ENCODE data around the gene ANK3. TPM values are rescaled to one million over a fixed set of nuclear protein-coding genes. Genes with fewer than 3 reads are reported as not detected.

ANK3 gene
- total RNA-seq, 1 experiment from 2014 or later, result 6.7 TPM

DNA sequence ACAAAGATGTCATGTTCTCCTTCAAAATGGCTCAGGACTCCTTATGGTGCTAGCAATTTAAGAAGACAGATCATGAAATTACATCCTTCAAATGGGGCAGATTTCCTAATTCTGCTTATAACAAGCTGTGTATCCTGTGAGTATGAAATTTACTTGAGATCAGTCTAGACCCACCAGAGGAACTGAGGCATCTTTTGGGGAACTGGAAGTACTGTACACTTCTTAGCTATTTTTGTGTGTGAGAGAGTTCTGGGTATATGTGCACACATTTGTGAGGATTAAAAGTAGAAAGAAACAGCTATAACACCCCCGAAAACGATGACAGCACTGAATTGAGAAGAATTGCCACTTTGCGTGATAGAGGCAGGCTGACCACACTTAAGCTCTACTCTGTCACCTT, 296.4 kb downstream of the ANK3 start:
- Mint-ChIP-seq H3K4me1 (ENCODE audit: insufficient read depth, unreplicated experiment) (no peaks in the 10 kb centered on the region), H3K9me3 (ENCODE audit: unreplicated experiment) (no peaks in the 10 kb centered on the region), H3K27me3 (ENCODE audit: insufficient read depth, unreplicated experiment) (no peaks in the 10 kb centered on the region), H3K36me3 (ENCODE audit: insufficient read depth, unreplicated experiment) (peaks cover 6% of the 10 kb centered on the region), H3K27ac (ENCODE audit: low read depth, unreplicated experiment) (no peak overlapping the region), H3K4me3 (ENCODE audit: unreplicated experiment) (no peak overlapping the region)
- ChIA-PET CTCF (interaction anchor here (0.5 to 1.4 kb wide), 12 partner anchors 8 to 1770 kb away, joined by 3 to 5 read pairs (median 4); no protein-coding TSS in a partner anchor), POLR2A (no interaction called here)
- TF ChIP-seq, protein P1, sequence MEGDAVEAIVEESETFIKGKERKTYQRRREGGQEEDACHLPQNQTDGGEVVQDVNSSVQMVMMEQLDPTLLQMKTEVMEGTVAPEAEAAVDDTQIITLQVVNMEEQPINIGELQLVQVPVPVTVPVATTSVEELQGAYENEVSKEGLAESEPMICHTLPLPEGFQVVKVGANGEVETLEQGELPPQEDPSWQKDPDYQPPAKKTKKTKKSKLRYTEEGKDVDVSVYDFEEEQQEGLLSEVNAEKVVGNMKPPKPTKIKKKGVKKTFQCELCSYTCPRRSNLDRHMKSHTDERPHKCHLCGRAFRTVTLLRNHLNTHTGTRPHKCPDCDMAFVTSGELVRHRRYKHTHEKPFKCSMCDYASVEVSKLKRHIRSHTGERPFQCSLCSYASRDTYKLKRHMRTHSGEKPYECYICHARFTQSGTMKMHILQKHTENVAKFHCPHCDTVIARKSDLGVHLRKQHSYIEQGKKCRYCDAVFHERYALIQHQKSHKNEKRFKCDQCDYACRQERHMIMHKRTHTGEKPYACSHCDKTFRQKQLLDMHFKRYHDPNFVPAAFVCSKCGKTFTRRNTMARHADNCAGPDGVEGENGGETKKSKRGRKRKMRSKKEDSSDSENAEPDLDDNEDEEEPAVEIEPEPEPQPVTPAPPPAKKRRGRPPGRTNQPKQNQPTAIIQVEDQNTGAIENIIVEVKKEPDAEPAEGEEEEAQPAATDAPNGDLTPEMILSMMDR (IDR thresholded peaks at IDR 0.05; ENCODE audit: unreplicated experiment), result no peak
- no TSS peak for BruUV-seq (replicated peaks)
- intact Hi-C loops (cut with micrococcal nuclease), result no loop called here
- DNase-seq (ENCODE audit: unreplicated experiment), result no peak

- intact Hi-C loops (cut with micrococcal nuclease), result no loop called here
- H3K9me3 Mint-ChIP-seq (ENCODE audit: unreplicated experiment), result no peaks in the 10 kb centered on the region
- POLR2A ChIA-PET, result interaction anchor here (0.6 kb wide), 1 partner anchor 176 kb away, joined by 3 read pairs; no protein-coding TSS in a partner anchor
Observed at GRCh38 chr10:60086862-60087261, 302.8 kb downstream of the ANK3 start.

DNA sequence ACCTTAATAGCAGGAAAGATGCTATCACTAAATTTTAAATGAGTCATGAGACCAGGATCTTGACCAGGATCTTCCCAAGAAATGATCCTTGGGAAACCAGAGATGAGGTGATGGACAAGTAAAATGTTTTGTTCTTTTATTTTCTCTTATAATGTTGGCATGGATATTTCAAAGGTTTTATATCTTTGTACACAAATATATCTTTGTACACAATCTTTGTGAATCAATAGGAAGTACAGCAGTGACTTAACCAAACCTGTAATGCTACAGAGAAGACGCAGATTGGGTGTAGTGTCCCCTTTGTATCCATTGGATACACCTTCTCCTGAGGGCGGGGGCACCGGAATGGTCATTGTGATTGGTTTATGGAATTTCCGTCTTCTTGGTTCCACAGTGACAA, 303.3 kb downstream of the ANK3 start:
- TF ChIP-seq, protein P1 (IDR thresholded peaks at IDR 0.05; ENCODE audit: unreplicated experiment), result no peak
- H3K36me3 Mint-ChIP-seq (ENCODE audit: insufficient read depth, unreplicated experiment), result peaks cover 13% of the 10 kb centered on the region
- no peak overlapping the region for H3K4me3 Mint-ChIP-seq (ENCODE audit: unreplicated experiment)
- BruUV-seq (replicated peaks), result no TSS peak
- ChIA-PET POLR2A (no interaction called here), CTCF (no interaction called here)
- no peaks in the 10 kb centered on the region for H3K9me3 Mint-ChIP-seq (ENCODE audit: unreplicated experiment)
- intact Hi-C loops (cut with micrococcal nuclease), result no loop called here
- H3K4me1 Mint-ChIP-seq (ENCODE audit: insufficient read depth, unreplicated experiment), result no peaks in the 10 kb centered on the region
- no peaks in the 10 kb centered on the region for H3K27me3 Mint-ChIP-seq (ENCODE audit: insufficient read depth, unreplicated experiment)
- no peak for DNase-seq (ENCODE audit: unreplicated experiment)
- H3K27ac Mint-ChIP-seq (ENCODE audit: low read depth, unreplicated experiment), result no peak overlapping the region

More at GRCh38 chr10:60086862-60087261, 302.8 kb downstream of the ANK3 start:
- CTCF ChIA-PET, result interaction anchor here (0.9 kb wide), 1 partner anchor 222 kb away, joined by 3 read pairs; no protein-coding TSS in a partner anchor
- Mint-ChIP-seq H3K27ac (ENCODE audit: low read depth, unreplicated experiment) (no peak overlapping the region), H3K27me3 (ENCODE audit: insufficient read depth, unreplicated experiment) (no peaks in the 10 kb centered on the region), H3K36me3 (ENCODE audit: insufficient read depth, unreplicated experiment) (peaks cover 13% of the 10 kb centered on the region), H3K4me1 (ENCODE audit: insufficient read depth, unreplicated experiment) (no peaks in the 10 kb centered on the region), H3K4me3 (ENCODE audit: unreplicated experiment) (no peak overlapping the region)
- DNase-seq (ENCODE audit: unreplicated experiment), result no peak
- TF ChIP-seq, protein P1 (IDR thresholded peaks at IDR 0.05; ENCODE audit: unreplicated experiment), result no peak
- no TSS peak for BruUV-seq (replicated peaks)

DNA sequence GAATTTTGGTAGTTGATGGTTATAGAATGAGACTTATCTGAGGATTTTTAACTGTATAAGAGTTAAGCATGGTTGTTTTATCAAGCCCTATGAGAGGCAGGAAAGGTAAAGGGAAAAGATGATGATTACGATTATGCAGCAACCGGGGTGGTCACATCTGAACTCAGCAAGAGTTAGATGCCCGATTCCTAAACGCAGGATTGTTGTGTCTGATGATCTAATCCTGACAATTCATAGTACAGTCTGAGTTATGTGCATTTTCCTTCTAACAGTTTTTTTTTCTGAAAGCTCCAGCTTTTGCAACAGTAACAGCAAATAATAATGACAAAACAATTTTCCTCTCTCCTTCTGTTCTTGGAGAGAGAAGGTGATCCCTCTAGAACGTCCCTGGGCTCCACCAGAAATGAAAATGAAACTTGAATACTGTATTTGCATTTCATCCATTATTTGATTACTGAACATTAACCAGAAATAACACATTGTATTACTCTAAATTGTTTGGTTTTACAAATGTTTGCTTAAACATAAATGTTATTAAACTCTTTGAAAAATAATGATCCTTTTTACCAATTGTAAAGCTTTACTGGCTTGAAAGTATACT, 306.8 kb downstream of the ANK3 start:
- peaks cover 13% of the 10 kb centered on the region for H3K36me3 Mint-ChIP-seq (ENCODE audit: insufficient read depth, unreplicated experiment)
- DNase-seq (ENCODE audit: unreplicated experiment), result no peak
- H3K4me1 Mint-ChIP-seq (ENCODE audit: insufficient read depth, unreplicated experiment), result no peaks in the 10 kb centered on the region
- H3K27me3 Mint-ChIP-seq (ENCODE audit: insufficient read depth, unreplicated experiment), result no peaks in the 10 kb centered on the region
- H3K27ac Mint-ChIP-seq (ENCODE audit: low read depth, unreplicated experiment), result no peak overlapping the region
- POLR2A ChIA-PET, result interaction anchor here (0.5 to 0.6 kb wide), 2 partner anchors 14 to 1977 kb away, joined by 3 read pairs; no protein-coding TSS in a partner anchor
- H3K9me3 Mint-ChIP-seq (ENCODE audit: unreplicated experiment), result no peaks in the 10 kb centered on the region
- intact Hi-C loops (cut with micrococcal nuclease), result no loop called here
- BruUV-seq (replicated peaks), result no TSS peak
- TF ChIP-seq, protein P1 (IDR thresholded peaks at IDR 0.05; ENCODE audit: unreplicated experiment), result no peak
- CTCF ChIA-PET, result interaction anchor here (1.1 kb wide), 1 partner anchor 220 kb away, joined by 3 read pairs; no protein-coding TSS in a partner anchor
- H3K4me3 Mint-ChIP-seq (ENCODE audit: unreplicated experiment), result no peak overlapping the region

Measured in MCF 10A (cell line).